PC-3 (cell line): ENCODE measurements around the gene CD81.

Experiments used
- EZH2 ChIP-seq: fragments of 300-600 bp; sonication (generic); IDR thresholded peaks from one replicate; pipeline ENCODE4 v1.6.1; 2017; ENCODE audit warnings: antibody characterized with exemption, mild to moderate bottlenecking, low read length; ENCODE audit not compliant: unreplicated experiment
- TF ChIP-seq, protein P1 (sequence below): fragments of 300-600 bp; sonication (generic); conservative IDR thresholded peaks from 2 replicates; pipeline ENCODE4 v1.5.1; 2017; ENCODE audit warnings: antibody characterized with exemption, low read depth, mild to moderate bottlenecking, low read length

GRCh38 chr11:2443881-2444820 lies 67.0 kb downstream of the CD81 start, which contains the start of gene TRPM5:
- TF ChIP-seq EZH2, result no peak
- TF ChIP-seq, protein P1, sequence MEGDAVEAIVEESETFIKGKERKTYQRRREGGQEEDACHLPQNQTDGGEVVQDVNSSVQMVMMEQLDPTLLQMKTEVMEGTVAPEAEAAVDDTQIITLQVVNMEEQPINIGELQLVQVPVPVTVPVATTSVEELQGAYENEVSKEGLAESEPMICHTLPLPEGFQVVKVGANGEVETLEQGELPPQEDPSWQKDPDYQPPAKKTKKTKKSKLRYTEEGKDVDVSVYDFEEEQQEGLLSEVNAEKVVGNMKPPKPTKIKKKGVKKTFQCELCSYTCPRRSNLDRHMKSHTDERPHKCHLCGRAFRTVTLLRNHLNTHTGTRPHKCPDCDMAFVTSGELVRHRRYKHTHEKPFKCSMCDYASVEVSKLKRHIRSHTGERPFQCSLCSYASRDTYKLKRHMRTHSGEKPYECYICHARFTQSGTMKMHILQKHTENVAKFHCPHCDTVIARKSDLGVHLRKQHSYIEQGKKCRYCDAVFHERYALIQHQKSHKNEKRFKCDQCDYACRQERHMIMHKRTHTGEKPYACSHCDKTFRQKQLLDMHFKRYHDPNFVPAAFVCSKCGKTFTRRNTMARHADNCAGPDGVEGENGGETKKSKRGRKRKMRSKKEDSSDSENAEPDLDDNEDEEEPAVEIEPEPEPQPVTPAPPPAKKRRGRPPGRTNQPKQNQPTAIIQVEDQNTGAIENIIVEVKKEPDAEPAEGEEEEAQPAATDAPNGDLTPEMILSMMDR, result no peak
